Hepatic stellate cell (primary cell): ENCODE measurements around the gene TTC7B.

Source experiments
- DNase-seq: peaks from one replicate; pipeline ENCODE4 v3.0.0; 2011; ENCODE audit warnings: low spot score

Gene TTC7B

GRCh38 chr14:90647473-90648005, 168.7 kb downstream of the TTC7B start:
- DNase-seq, result no peak

- DNase-seq, result no peak
Measured at GRCh38 chr14:90645842-90646443, 170.3 kb downstream of the TTC7B start.

GRCh38 chr14:90644882-90645281, 171.3 kb downstream of the TTC7B start:
- no peak for DNase-seq

GRCh38 chr14:90643982-90644670, 172.1 kb downstream of the TTC7B start:
- no peak for DNase-seq

- no peak for DNase-seq
Measured at GRCh38 chr14:90642244-90642717, 173.9 kb downstream of the TTC7B start.

- no peak for DNase-seq
Measured at GRCh38 chr14:90641615-90642243, 174.5 kb downstream of the TTC7B start.

GRCh38 chr14:90641168-90641567, 175.1 kb downstream of the TTC7B start:
- DNase-seq, result no peak

GRCh38 chr14:90639641-90640040, 176.6 kb downstream of the TTC7B start:
- no peak for DNase-seq

GRCh38 chr14:90632871-90633270, 183.4 kb downstream of the TTC7B start:
- DNase-seq, result no peak

- no peak for DNase-seq
Measured at GRCh38 chr14:90632451-90632850, 183.8 kb downstream of the TTC7B start.

- no peak for DNase-seq
Measured at GRCh38 chr14:90630171-90630806, 185.9 kb downstream of the TTC7B start.

- no peak for DNase-seq
Measured at GRCh38 chr14:90629471-90629870, 186.8 kb downstream of the TTC7B start.

- DNase-seq, result no peak
Measured at GRCh38 chr14:90628825-90629224, 187.4 kb downstream of the TTC7B start.

- no peak for DNase-seq
Measured at GRCh38 chr14:90627478-90627877, 188.8 kb downstream of the TTC7B start.

- DNase-seq, result no peak
Measured at GRCh38 chr14:90626550-90626949, 189.7 kb downstream of the TTC7B start.

GRCh38 chr14:90625445-90625844, 190.8 kb downstream of the TTC7B start:
- DNase-seq, result no peak

- no peak for DNase-seq
Measured at GRCh38 chr14:90624732-90625400, 191.4 kb downstream of the TTC7B start.

GRCh38 chr14:90624227-90624626, 192.0 kb downstream of the TTC7B start:
- DNase-seq, result peak; percentile 64

GRCh38 chr14:90621201-90621600, 195.0 kb downstream of the TTC7B start:
- DNase-seq, result no peak

- DNase-seq, result no peak
Measured at GRCh38 chr14:90620568-90621077, 195.6 kb downstream of the TTC7B start.

- no peak for DNase-seq
Measured at GRCh38 chr14:90619911-90620310, 196.3 kb downstream of the TTC7B start.

- no peak for DNase-seq
Measured at GRCh38 chr14:90617961-90618360, 198.3 kb downstream of the TTC7B start.
